Stimulated activated CD4-positive, alpha-beta T cell treated with anti-CD3 and anti-CD28 coated beads, TNF-alpha, amount 100 ng/mL, for 4 hours (primary cell): ENCODE measurements around the gene SLC25A42.
"Not testable (repeated sequence)": the region's sequence is repeated elsewhere in the genome, so short reads cannot be mapped to it uniquely, and the experiment has no call there.

Experiments used
- DNase-seq, 3 experiments: peaks; one replicate each; pipeline ENCODE4 v3.0.0-alpha.2; 2020; ENCODE audit warnings: low read depth in 3 of 3

Gene SLC25A42

GRCh38 chr19:19135713-19136112 lies 71.9 kb downstream of the SLC25A42 start:
- not testable (repeated sequence) for DNase-seq

GRCh38 chr19:19137556-19138108 lies 73.8 kb downstream of the SLC25A42 start:
- no peak for DNase-seq

GRCh38 chr19:19138109-19138981 lies 74.6 kb downstream of the SLC25A42 start, which contains the start of gene TMEM161A:
TMEM161A (minus strand) TSS chr19:19138478; CDS start chr19:19138428, 50 bp downstream.
- DNase-seq, result peak; percentile 89 to 93 (median 93)

- no peak for DNase-seq
Measured at GRCh38 chr19:19139876-19140229, 76.1 kb downstream of the SLC25A42 start.

GRCh38 chr19:19140476-19140875 lies 76.7 kb downstream of the SLC25A42 start:
- no peak for DNase-seq

GRCh38 chr19:19142347-19142746 lies 78.6 kb downstream of the SLC25A42 start:
- no peak for DNase-seq

- no peak for DNase-seq
Measured at GRCh38 chr19:19145281-19145680, 81.5 kb downstream of the SLC25A42 start.

- peak; percentile 69 to 78 (median 77) for DNase-seq
Measured at GRCh38 chr19:19145684-19146608, 82.2 kb downstream of the SLC25A42 start.

- DNase-seq, result no peak
Measured at GRCh38 chr19:19146865-19147264, 83.1 kb downstream of the SLC25A42 start.

GRCh38 chr19:19147344-19147743 lies 83.5 kb downstream of the SLC25A42 start:
- DNase-seq, result no peak

GRCh38 chr19:19148504-19148903 lies 84.7 kb downstream of the SLC25A42 start:
- DNase-seq, result not testable (repeated sequence)

- no peak for DNase-seq
Measured at GRCh38 chr19:19149435-19149834, 85.6 kb downstream of the SLC25A42 start.

GRCh38 chr19:19151418-19151817 lies 87.6 kb downstream of the SLC25A42 start:
- no peak for DNase-seq

- no peak for DNase-seq
Measured at GRCh38 chr19:19152668-19153384, 89.0 kb downstream of the SLC25A42 start.

GRCh38 chr19:19154768-19155494 lies 91.1 kb downstream of the SLC25A42 start:
- DNase-seq, result no peak

GRCh38 chr19:19155495-19156219 lies 91.9 kb downstream of the SLC25A42 start:
- no peak for DNase-seq

GRCh38 chr19:19157808-19158207 lies 94.0 kb downstream of the SLC25A42 start:
- no peak for DNase-seq

- no peak for DNase-seq
Measured at GRCh38 chr19:19159534-19159933, 95.7 kb downstream of the SLC25A42 start.

GRCh38 chr19:19160461-19161035 lies 96.8 kb downstream of the SLC25A42 start:
- no peak for DNase-seq

- no peak for DNase-seq
Measured at GRCh38 chr19:19162495-19162894, 98.7 kb downstream of the SLC25A42 start.
